ENCODE data around the gene ADIPOR2.

DNA sequence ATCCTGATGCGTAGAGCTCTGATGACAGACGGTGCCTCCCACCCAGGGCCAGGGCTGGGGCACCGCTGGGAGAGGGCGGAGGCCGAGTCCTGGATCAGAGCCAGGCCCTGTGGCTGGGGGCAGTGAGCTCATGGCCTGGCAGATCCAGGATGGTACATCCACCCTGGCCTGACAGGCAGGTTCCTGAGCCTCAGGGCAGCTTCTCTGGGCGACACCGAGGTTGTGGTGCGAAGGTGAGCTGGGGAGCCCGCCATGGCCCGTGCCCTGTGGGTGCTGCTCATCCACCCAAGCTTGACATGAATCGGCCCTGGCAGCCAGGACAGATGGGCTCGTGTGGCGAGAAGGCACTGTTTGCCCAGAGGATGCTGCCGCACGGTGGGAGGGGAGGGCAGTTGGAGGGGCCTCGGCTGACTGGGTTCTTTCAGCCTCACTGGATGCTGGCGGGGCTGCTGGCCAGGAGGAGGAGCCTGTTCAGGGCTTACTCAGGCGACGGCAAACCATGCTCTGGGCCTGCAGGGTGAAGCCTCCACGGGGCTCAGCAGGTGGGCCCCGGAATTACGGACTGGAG is 146.1 kb downstream of the ADIPOR2 start:
- no peak for TF ChIP-seq POLR2A (IDR thresholded peaks at IDR 0.05; ENCODE audit: extremely low read depth, insufficient read length)
- TF ChIP-seq, protein P1, sequence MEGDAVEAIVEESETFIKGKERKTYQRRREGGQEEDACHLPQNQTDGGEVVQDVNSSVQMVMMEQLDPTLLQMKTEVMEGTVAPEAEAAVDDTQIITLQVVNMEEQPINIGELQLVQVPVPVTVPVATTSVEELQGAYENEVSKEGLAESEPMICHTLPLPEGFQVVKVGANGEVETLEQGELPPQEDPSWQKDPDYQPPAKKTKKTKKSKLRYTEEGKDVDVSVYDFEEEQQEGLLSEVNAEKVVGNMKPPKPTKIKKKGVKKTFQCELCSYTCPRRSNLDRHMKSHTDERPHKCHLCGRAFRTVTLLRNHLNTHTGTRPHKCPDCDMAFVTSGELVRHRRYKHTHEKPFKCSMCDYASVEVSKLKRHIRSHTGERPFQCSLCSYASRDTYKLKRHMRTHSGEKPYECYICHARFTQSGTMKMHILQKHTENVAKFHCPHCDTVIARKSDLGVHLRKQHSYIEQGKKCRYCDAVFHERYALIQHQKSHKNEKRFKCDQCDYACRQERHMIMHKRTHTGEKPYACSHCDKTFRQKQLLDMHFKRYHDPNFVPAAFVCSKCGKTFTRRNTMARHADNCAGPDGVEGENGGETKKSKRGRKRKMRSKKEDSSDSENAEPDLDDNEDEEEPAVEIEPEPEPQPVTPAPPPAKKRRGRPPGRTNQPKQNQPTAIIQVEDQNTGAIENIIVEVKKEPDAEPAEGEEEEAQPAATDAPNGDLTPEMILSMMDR (IDR thresholded peaks at IDR 0.05; ENCODE audit: low read depth, low read length), result no peak
- TF ChIP-seq, protein P2, sequence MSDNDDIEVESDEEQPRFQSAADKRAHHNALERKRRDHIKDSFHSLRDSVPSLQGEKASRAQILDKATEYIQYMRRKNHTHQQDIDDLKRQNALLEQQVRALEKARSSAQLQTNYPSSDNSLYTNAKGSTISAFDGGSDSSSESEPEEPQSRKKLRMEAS (IDR thresholded peaks at IDR 0.05; ENCODE audit: low read depth, low read length), result no peak
